Coronary artery (tissue), 2 donors: Measurements from ENCODE around the gene PTPRO.

ENCODE experiments used
- DNase-seq: peaks from one replicate; pipeline ENCODE4 v3.0.0-alpha.2; 2017; ENCODE audit warnings: low spot score
- H3K27ac ChIP-seq, 2 donors: fragments of 200-600 bp; sonication (generic); one replicate each; pipeline ENCODE4 v1.5.1; 2016 to 2019
- H3K4me3 ChIP-seq: fragments of 200-600 bp; sonication (generic); 2 replicates; pipeline ENCODE4 v1.5.1; 2016; ENCODE audit warnings: mild to moderate bottlenecking, moderate library complexity
- TF ChIP-seq, protein P1 (sequence below): fragments of 200-600 bp; sonication (generic); IDR thresholded peaks from one replicate; pipeline ENCODE4 v1.5.1; 2019; ENCODE audit warnings: antibody characterized with exemption

Gene PTPRO

DNA sequence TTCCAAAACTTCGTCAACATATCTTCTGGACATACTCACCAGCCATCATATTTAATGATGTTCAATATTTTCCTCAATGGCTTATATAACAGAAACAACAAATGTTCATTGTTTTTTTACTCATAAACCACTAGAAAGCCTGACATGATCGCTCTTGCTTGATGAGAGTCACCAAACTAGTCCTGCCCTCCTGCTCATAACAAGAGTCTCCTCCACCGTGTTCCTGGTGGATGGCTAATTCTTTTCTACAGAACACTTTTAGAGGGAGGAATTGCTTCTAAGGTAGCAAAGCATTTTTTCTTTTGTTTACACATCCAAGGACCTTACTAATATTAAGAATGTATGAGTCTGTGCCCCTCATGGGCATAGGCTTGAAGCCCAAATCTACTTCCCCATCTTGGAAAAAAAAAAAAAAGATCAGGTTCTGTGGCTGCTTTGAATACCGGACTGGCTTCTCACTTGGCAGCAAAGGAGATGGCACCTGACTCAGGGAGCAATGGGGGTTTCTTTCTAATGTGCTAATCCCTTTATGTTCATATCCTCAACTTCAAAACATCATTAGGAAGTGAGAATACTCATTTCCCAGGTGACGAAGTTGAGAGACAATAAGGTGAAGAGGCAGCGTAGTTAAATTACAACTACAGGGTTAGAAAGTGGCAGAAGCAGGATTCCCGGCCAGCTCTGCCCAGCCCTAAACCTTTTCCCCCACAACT, 278.1 kb downstream of the PTPRO start:
- no peak overlapping the region for H3K4me3 ChIP-seq
- TF ChIP-seq, protein P1, sequence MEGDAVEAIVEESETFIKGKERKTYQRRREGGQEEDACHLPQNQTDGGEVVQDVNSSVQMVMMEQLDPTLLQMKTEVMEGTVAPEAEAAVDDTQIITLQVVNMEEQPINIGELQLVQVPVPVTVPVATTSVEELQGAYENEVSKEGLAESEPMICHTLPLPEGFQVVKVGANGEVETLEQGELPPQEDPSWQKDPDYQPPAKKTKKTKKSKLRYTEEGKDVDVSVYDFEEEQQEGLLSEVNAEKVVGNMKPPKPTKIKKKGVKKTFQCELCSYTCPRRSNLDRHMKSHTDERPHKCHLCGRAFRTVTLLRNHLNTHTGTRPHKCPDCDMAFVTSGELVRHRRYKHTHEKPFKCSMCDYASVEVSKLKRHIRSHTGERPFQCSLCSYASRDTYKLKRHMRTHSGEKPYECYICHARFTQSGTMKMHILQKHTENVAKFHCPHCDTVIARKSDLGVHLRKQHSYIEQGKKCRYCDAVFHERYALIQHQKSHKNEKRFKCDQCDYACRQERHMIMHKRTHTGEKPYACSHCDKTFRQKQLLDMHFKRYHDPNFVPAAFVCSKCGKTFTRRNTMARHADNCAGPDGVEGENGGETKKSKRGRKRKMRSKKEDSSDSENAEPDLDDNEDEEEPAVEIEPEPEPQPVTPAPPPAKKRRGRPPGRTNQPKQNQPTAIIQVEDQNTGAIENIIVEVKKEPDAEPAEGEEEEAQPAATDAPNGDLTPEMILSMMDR = no peak
- no peak for DNase-seq
- no peak overlapping the region for H3K27ac ChIP-seq

DNA sequence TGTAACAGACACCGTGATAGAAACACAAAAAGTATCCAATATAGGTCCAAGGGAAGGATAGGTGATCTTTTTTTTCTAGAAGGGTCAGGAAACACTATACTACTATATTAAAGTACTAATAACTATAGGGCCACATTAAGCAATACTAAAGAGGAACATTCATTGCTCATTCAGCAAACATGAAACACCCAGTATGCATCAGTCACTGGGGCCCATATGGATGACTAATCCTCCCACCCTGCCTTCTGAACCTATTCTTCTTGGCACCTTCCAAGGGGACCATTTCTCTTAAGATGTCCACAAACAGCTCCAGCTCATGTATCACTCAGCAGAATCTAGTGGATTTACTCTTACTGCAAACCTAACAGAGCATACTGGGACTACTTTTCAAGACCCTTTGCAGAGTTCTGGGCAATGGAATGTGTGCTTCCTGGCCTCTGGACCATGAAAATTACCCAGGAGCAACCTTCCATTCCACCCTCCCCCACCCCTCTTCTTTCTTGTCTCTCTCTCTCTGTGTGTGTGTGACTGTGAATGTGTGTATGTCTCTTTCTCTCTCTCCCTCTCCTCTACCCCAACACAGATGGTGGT, 279.0 kb downstream of the PTPRO start:
- Histone ChIP-seq H3K4me3 (no peak overlapping the region), H3K27ac (no peak overlapping the region)
- TF ChIP-seq, protein P1 = no peak
- DNase-seq = no peak

DNA sequence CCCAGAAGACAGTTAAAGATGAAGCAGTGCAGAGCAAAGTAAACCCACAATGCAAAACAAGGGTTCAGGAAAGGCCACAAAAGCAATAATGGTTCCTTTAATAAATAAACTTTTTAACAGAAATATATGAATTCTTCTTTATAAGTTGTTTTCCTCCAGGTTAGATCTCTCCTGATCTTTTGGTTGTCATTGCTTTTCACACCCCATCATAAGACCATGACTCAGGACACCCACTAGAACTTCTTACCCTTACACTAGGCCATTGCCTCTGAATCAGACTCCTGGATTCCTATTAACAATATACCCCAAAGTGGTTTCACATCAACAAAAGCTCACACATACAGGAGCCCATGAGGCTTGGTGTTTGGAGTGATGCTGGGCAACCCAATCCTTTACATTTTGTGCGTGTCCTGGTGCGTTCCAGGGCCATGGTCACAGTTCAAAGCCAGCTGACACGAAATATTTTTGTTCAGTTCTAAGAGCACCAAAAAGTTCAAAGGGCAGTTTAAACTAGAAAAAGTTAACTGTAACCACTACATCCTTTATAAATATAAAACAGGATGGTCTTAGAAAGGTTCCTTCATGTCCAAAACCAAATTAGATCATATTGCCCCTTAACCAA, 279.9 kb downstream of the PTPRO start:
- DNase-seq = no peak
- TF ChIP-seq, protein P1 = no peak
- no peak overlapping the region for H3K4me3 ChIP-seq
- no peak overlapping the region for H3K27ac ChIP-seq

DNA sequence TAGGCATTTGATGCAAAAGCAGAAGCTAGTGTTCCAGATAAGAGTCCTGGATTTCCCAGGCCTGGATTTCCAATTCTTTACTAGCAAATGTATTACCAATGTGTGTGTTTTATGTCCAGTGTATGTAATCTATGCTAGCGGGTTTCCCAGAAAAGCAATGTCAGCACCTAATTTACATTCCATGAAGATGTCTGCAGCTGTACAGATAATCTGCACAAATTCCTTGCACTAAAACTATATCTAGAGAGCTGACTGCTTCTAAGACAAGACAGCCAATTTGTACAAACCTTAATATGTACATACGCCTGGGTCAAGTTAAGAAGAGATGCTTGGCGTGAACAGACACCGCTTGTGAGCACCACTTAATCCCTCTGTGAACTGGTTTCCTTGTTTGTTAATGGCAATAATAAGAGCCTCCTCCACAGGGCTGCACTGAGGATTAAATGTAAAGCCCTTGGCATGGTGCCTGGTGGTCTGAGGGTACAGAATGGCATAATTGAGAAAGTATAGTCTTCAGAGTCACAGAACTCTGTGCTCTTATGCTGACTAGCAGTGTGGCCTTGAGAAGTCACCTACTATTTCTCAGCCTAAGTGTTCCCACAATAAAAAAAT, 281.3 kb downstream of the PTPRO start:
- Histone ChIP-seq H3K4me3 (no peak overlapping the region), H3K27ac (no peak overlapping the region)
- no peak for DNase-seq
- TF ChIP-seq, protein P1 = no peak

DNA sequence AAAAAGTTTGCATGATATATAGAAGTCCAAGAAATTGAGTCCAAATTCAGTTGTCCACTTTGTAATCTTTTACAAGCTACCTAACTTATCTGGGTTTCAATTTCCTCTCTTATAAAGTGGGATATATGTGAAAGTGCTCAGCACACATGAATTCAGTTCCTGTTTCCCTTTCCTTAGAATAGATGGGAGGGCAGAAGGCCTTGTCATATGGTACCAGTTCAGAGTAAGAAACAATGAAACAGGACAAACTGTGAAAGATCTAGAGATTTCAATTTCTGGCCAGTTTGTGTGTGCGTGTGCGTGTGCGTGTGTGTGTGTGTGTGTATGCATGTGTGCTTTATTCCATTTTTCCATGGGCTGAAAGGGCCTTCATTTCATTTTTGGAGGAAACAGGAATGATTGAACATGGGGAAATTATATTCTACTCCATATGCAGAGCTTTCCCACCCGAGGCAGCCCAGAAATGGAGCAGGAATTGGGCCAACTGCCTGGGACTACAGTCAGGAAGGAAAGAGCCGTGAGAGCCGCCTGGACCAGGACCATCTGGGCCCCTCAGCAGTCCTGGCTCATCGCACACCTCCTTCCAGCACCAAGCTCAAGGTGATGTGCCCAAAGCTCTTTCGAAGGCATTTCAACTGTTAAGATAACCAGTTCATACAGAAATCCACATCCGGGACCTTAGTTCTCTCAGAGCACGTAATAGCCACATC, 283.7 kb downstream of the PTPRO start:
- TF ChIP-seq, protein P1 = no peak
- no peak for DNase-seq
- no peak overlapping the region for H3K4me3 ChIP-seq
- no peak overlapping the region for H3K27ac ChIP-seq

DNA sequence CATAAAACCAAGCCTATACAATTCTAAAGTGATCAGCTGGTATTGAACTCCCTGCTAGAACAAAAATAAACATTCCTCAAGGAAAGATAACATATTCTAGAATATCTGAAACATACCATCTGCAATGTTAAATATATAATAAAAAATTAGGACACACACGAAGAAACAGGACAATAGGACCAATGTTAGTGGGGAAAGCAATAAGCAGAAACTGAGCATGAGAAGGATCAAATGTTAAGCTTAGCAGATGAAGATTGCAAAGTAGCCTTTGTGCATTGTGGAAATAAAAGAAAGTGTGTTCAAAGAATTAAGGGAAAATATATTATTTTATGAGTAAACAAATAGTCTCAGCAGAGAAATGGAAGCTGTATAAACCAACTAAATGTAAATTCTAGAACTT, 286.1 kb downstream of the PTPRO start:
- no peak overlapping the region for H3K27ac ChIP-seq
- DNase-seq = no peak
- no peak overlapping the region for H3K4me3 ChIP-seq
- TF ChIP-seq, protein P1 = no peak
